WTC11 (cell line): ENCODE results near the gene PSORS1C1.

ENCODE experiments used
- ATF6 ChIP-seq: sonication (generic); formaldehyde crosslinking; IDR thresholded peaks from 2 replicates; pipeline ENCODE4 v1.8.1; 2023; ENCODE audit warnings: mild to moderate bottlenecking, missing genetic modification reagents
- CTCF ChIP-seq: fragments of 200-600 bp; IDR thresholded peaks from 2 replicates; pipeline ENCODE4 v1.8.0; 2022; ENCODE audit warnings: antibody characterized with exemption
- E2F1 ChIP-seq: sonication (generic); formaldehyde crosslinking; IDR thresholded peaks from 2 replicates; pipeline ENCODE4 v1.8.0; 2022; ENCODE audit warnings: mild to moderate bottlenecking, missing genetic modification reagents
- HMGXB4 ChIP-seq: sonication (generic); formaldehyde crosslinking; IDR thresholded peaks from 2 replicates; pipeline ENCODE4 v1.8.1; 2023; ENCODE audit warnings: mild to moderate bottlenecking, moderate library complexity, missing genetic modification reagents
- MXD4 ChIP-seq: fragments of 250-450 bp; sonication (Bioruptor Pico); IDR thresholded peaks from 2 replicates; pipeline ENCODE4 v1.8.0; 2021; ENCODE audit warnings: mild to moderate bottlenecking, moderate library complexity, borderline replicate concordance
- NFYB ChIP-seq: sonication (generic); formaldehyde crosslinking; conservative IDR thresholded peaks from 2 replicates; pipeline ENCODE4 v1.8.0; 2022; ENCODE audit warnings: low read depth, missing genetic modification reagents
- ZNF232 ChIP-seq: sonication (generic); formaldehyde crosslinking; IDR thresholded peaks from 2 replicates; pipeline ENCODE4 v1.8.0; 2022; ENCODE audit warnings: mild to moderate bottlenecking, missing genetic modification reagents
- ZNF281 ChIP-seq: sonication (generic); formaldehyde crosslinking; IDR thresholded peaks from 2 replicates; pipeline ENCODE4 v1.8.0; 2023; ENCODE audit warnings: mild to moderate bottlenecking, missing genetic modification reagents
- TF ChIP-seq, protein P1 (sequence below): sonication (generic); formaldehyde crosslinking; IDR thresholded peaks from 2 replicates; pipeline ENCODE4 v1.8.1; 2022; ENCODE audit warnings: missing genetic modification reagents, borderline replicate concordance
- TF ChIP-seq, protein P2 (sequence below): sonication (generic); formaldehyde crosslinking; conservative IDR thresholded peaks from 2 replicates; pipeline ENCODE4 v1.8.1; 2022; ENCODE audit warnings: mild to moderate bottlenecking, missing genetic modification reagents
- TF ChIP-seq, protein P3 (sequence below): fragments of 250-450 bp; sonication (Bioruptor Pico); IDR thresholded peaks from 2 replicates; pipeline ENCODE4 v1.8.0; 2021; ENCODE audit warnings: mild to moderate bottlenecking
- TF ChIP-seq, protein P4 (sequence below): fragments of 250-450 bp; sonication (Bioruptor Pico); IDR thresholded peaks from 2 replicates; pipeline ENCODE4 v1.9.0; 2021; ENCODE audit warnings: mild to moderate bottlenecking

- no peak for TF ChIP-seq MXD4 (CRISPR knock-in tag)
- TF ChIP-seq CTCF = no peak
- TF ChIP-seq ZNF281 (CRISPR knock-in tag) = no peak
- no peak for TF ChIP-seq ATF6 (CRISPR knock-in tag)
- no peak for TF ChIP-seq NFYB (CRISPR knock-in tag)
- TF ChIP-seq, protein P1, sequence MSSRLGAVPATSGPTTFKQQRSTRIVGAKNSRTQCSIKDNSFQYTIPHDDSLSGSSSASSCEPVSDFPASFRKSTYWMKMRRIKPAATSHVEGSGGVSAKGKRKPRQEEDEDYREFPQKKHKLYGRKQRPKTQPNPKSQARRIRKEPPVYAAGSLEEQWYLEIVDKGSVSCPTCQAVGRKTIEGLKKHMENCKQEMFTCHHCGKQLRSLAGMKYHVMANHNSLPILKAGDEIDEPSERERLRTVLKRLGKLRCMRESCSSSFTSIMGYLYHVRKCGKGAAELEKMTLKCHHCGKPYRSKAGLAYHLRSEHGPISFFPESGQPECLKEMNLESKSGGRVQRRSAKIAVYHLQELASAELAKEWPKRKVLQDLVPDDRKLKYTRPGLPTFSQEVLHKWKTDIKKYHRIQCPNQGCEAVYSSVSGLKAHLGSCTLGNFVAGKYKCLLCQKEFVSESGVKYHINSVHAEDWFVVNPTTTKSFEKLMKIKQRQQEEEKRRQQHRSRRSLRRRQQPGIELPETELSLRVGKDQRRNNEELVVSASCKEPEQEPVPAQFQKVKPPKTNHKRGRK (CRISPR knock-in tag) = no peak
- TF ChIP-seq, protein P2, sequence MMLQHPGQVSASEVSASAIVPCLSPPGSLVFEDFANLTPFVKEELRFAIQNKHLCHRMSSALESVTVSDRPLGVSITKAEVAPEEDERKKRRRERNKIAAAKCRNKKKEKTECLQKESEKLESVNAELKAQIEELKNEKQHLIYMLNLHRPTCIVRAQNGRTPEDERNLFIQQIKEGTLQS (CRISPR knock-in tag) = no peak
- TF ChIP-seq HMGXB4 = no peak
- TF ChIP-seq, protein P3, sequence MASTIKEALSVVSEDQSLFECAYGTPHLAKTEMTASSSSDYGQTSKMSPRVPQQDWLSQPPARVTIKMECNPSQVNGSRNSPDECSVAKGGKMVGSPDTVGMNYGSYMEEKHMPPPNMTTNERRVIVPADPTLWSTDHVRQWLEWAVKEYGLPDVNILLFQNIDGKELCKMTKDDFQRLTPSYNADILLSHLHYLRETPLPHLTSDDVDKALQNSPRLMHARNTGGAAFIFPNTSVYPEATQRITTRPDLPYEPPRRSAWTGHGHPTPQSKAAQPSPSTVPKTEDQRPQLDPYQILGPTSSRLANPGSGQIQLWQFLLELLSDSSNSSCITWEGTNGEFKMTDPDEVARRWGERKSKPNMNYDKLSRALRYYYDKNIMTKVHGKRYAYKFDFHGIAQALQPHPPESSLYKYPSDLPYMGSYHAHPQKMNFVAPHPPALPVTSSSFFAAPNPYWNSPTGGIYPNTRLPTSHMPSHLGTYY (CRISPR knock-in tag) = no peak
- TF ChIP-seq, protein P4, sequence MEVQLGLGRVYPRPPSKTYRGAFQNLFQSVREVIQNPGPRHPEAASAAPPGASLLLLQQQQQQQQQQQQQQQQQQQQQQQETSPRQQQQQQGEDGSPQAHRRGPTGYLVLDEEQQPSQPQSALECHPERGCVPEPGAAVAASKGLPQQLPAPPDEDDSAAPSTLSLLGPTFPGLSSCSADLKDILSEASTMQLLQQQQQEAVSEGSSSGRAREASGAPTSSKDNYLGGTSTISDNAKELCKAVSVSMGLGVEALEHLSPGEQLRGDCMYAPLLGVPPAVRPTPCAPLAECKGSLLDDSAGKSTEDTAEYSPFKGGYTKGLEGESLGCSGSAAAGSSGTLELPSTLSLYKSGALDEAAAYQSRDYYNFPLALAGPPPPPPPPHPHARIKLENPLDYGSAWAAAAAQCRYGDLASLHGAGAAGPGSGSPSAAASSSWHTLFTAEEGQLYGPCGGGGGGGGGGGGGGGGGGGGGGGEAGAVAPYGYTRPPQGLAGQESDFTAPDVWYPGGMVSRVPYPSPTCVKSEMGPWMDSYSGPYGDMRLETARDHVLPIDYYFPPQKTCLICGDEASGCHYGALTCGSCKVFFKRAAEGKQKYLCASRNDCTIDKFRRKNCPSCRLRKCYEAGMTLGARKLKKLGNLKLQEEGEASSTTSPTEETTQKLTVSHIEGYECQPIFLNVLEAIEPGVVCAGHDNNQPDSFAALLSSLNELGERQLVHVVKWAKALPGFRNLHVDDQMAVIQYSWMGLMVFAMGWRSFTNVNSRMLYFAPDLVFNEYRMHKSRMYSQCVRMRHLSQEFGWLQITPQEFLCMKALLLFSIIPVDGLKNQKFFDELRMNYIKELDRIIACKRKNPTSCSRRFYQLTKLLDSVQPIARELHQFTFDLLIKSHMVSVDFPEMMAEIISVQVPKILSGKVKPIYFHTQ (CRISPR knock-in tag) = no peak
- no peak for TF ChIP-seq E2F1 (CRISPR knock-in tag)
- no peak for TF ChIP-seq ZNF232 (CRISPR knock-in tag)
Observed at GRCh38 chr6:31157513-31158139, 43.0 kb downstream of the PSORS1C1 start, which contains the start of gene CCHCR1.
